ENCODE measurements around the gene MSL2. TPM values are rescaled to one million over a fixed set of nuclear protein-coding genes. Genes with fewer than 3 reads are reported as not detected.
"Not testable (repeated sequence)": the region's sequence is repeated elsewhere in the genome, so short reads cannot be mapped to it uniquely, and the experiment has no call there.

Gene MSL2
- total RNA-seq, 1 experiment from 2014 or later: 35.6 TPM

- no peaks in the 10 kb centered on the region for H3K27me3 ChIP-seq (ENCODE audit: control insufficient read depth, insufficient read depth, low read length)
- intact Hi-C loops (cut with micrococcal nuclease; ENCODE audit: unreplicated experiment): no loop called here
- H3K4me1 ChIP-seq (ENCODE audit: control insufficient read depth, insufficient read depth, low read length): no peaks in the 10 kb centered on the region
- ChIA-PET CTCF (no interaction called here), POLR2A (interaction anchor here (0.5 kb wide), 1 partner anchor 34 kb away, joined by 6 read pairs; no protein-coding TSS in a partner anchor)
- in situ Hi-C loops (cut with HindIII; ENCODE audit: low pct_unique_long_range_greater_than_20kb, low sequenced_read_pairs): no loop called here
- no peak overlapping the region for H3K4me3 ChIP-seq (ENCODE audit: low read depth in 2 of 2, low read length in 2 of 2)
- DNase-seq (ENCODE audit: low read depth, low spot score): no peak
- BruUV-seq (replicated peaks): no TSS peak
- no peak overlapping the region for H3K27ac ChIP-seq (ENCODE audit: low read length)
- TF ChIP-seq REST (IDR thresholded peaks at IDR 0.05; ENCODE audit: insufficient read depth in 1 of 2, low read depth in 2 of 2, low read length in 1 of 2) (no peak), CTCF (IDR thresholded peaks at IDR 0.05) (no peak), TCF7L2 (IDR thresholded peaks at IDR 0.05; ENCODE audit: low read depth, low read length) (no peak), POLR2AphosphoS5 (IDR thresholded peaks at IDR 0.05; ENCODE audit: low read depth, low read length) (no peak), SIN3A (IDR thresholded peaks at IDR 0.05; ENCODE audit: borderline replicate concordance, insufficient read depth, low read depth, low read length) (no peak)
- no peak for ATAC-seq
- no peaks in the 10 kb centered on the region for H3K9me3 ChIP-seq (ENCODE audit: control insufficient read depth, insufficient read depth, low read depth, low read length)
- no peaks in the 10 kb centered on the region for H3K36me3 ChIP-seq (ENCODE audit: control insufficient read depth, insufficient read depth, low read length)
Measured at GRCh38 chr3:136232413-136232812, 36.3 kb upstream of the MSL2 start.

GRCh38 chr3:136222746-136223145 is 26.6 kb upstream of the MSL2 start:
- intact Hi-C loops (cut with micrococcal nuclease; ENCODE audit: unreplicated experiment); POLR2A ChIA-PET; H3K27me3 ChIP-seq (ENCODE audit: control insufficient read depth, insufficient read depth, low read length); DNase-seq (ENCODE audit: low read depth, low spot score); H3K4me3 ChIP-seq (ENCODE audit: low read depth in 2 of 2, low read length in 2 of 2); H3K4me1 ChIP-seq (ENCODE audit: control insufficient read depth, insufficient read depth, low read length); CTCF ChIA-PET; ATAC-seq; H3K9me3 ChIP-seq (ENCODE audit: control insufficient read depth, insufficient read depth, low read depth, low read length); BruUV-seq (replicated peaks); H3K27ac ChIP-seq (ENCODE audit: low read length); H3K36me3 ChIP-seq (ENCODE audit: control insufficient read depth, insufficient read depth, low read length); in situ Hi-C loops (cut with HindIII; ENCODE audit: low pct_unique_long_range_greater_than_20kb, low sequenced_read_pairs): not testable (repeated sequence)

GRCh38 chr3:136211547-136211946 is 15.4 kb upstream of the MSL2 start:
- H3K27ac ChIP-seq (ENCODE audit: low read length): no peak overlapping the region
- H3K36me3 ChIP-seq (ENCODE audit: control insufficient read depth, insufficient read depth, low read length): no peaks in the 10 kb centered on the region
- no peaks in the 10 kb centered on the region for H3K4me1 ChIP-seq (ENCODE audit: control insufficient read depth, insufficient read depth, low read length)
- intact Hi-C loops (cut with micrococcal nuclease; ENCODE audit: unreplicated experiment) (no loop called here), in situ Hi-C loops (cut with HindIII; ENCODE audit: low pct_unique_long_range_greater_than_20kb, low sequenced_read_pairs) (no loop called here)
- TF ChIP-seq SIN3A (IDR thresholded peaks at IDR 0.05; ENCODE audit: borderline replicate concordance, insufficient read depth, low read depth, low read length) (no peak), TCF7L2 (IDR thresholded peaks at IDR 0.05; ENCODE audit: low read depth, low read length) (no peak), CTCF (IDR thresholded peaks at IDR 0.05) (no peak), POLR2AphosphoS5 (IDR thresholded peaks at IDR 0.05; ENCODE audit: low read depth, low read length) (no peak), REST (IDR thresholded peaks at IDR 0.05; ENCODE audit: insufficient read depth in 1 of 2, low read depth in 2 of 2, low read length in 1 of 2) (no peak)
- H3K9me3 ChIP-seq (ENCODE audit: control insufficient read depth, insufficient read depth, low read depth, low read length): no peaks in the 10 kb centered on the region
- ChIA-PET CTCF (interaction anchor here (0.6 kb wide), 2 partner anchors 9 to 15 kb away, joined by 5 to 7 read pairs; partner anchors contain the start of gene MSL2), POLR2A (no interaction called here)
- no peaks in the 10 kb centered on the region; the same call in 1 of the 2 replicates for H3K27me3 ChIP-seq (ENCODE audit: control insufficient read depth, insufficient read depth, low read length)
- H3K4me3 ChIP-seq (ENCODE audit: low read depth in 2 of 2, low read length in 2 of 2): no peak overlapping the region
- ATAC-seq (no peak), DNase-seq (ENCODE audit: low read depth, low spot score) (no peak)
- no TSS peak for BruUV-seq (replicated peaks)
